K562 (cell line): Measurements from ENCODE around the gene CHSY1. TPM values are rescaled to one million over a fixed set of nuclear protein-coding genes. Genes with fewer than 3 reads are reported as not detected.

Experiments
- ATAC-seq: fragments of 200-7000 bp; cut with Tn5 transposase; 3 replicates; pipeline ENCODE4 v1.9.1; 2020; ENCODE audit warnings: moderate library complexity
- BruUV-seq: library from RNA; stranded (reverse); fragments of 400-500 nt; replicated peaks from 2 replicates; lab custom pipeline; 2021; lab: Mats Ljungman, UMichigan
- CTCF ChIA-PET: fragments of 300-600 bp; formaldehyde crosslinking; extraction: SDS; loops from one replicate; lab custom pipeline; 2021; ENCODE audit warnings: low intra/inter-chr PET ratio; lab: Yijun Ruan, JAX
- POLR2A ChIA-PET: fragments of 300-600, 350-650 bp; sonication (Branson Sonifier 250); formaldehyde crosslinking; extraction: SDS; loops from one replicate; lab custom pipeline; 2021; ENCODE audit warnings: antibody characterized with exemption, inconsistent platforms; lab: Yijun Ruan, JAX
- DNase-seq, 4 experiments: peaks; one replicate each; pipeline versions ENCODE4 v3.0.0 to v3.0.0-alpha.2; 2011 to 2018; ENCODE audit warnings: low spot score in 3 of 4, mixed read lengths in 3 of 4; ENCODE audit errors: extremely low read depth in 1 of 4
- FAIRE-seq: peaks from 2 replicates; lab custom pipeline; 2011; peaks lifted over from hg19 to GRCh38; lab: Jason Lieb, UNC
- H2AFZ ChIP-seq: 2 replicates; pipeline ENCODE4 v1.6.0; 2011; ENCODE audit warnings: low read depth, low read length, control low read depth, inconsistent platforms
- H3K27ac ChIP-seq: fragments of 200-600 bp; 3 replicates; pipeline ENCODE4 v1.8.0; 2011; ENCODE audit warnings: low read depth, mild to moderate bottlenecking, control low read depth, inconsistent platforms, low read length, moderate library complexity, mixed read lengths; ENCODE audit errors: extremely low read depth
- H3K27me3 ChIP-seq, 2 experiments: fragments of 300-600 bp in 1 of 2; 2 replicates in 1 of 2; 3 replicates in 1 of 2; pipeline versions ENCODE4 v1.6.0 to v1.8.0; 2011; ENCODE audit warnings: inconsistent platforms in 2 of 2, low read length in 2 of 2, mild to moderate bottlenecking in 1 of 2, mixed read lengths in 1 of 2, moderate library complexity in 1 of 2; ENCODE audit not compliant: control insufficient read depth in 2 of 2, insufficient read depth in 2 of 2
- H3K36me3 ChIP-seq: fragments of 300-600 bp; 3 replicates; pipeline ENCODE4 v1.8.0; 2011; ENCODE audit warnings: mild to moderate bottlenecking, low read length, inconsistent platforms; ENCODE audit not compliant: control insufficient read depth, insufficient read depth
- H3K4me1 ChIP-seq, 2 experiments: fragments of 200-600 bp in 1 of 2; replicated peaks in 1 of 2; 2 replicates in 1 of 2; 3 replicates in 1 of 2; pipeline versions ENCODE4 v1.5.1 to v1.8.0; 2011; ENCODE audit warnings: inconsistent platforms in 2 of 2, low read length in 2 of 2, mild to moderate bottlenecking in 1 of 2, mixed read lengths in 1 of 2, moderate library complexity in 1 of 2; ENCODE audit not compliant: control insufficient read depth in 2 of 2, insufficient read depth in 2 of 2
- H3K4me2 ChIP-seq: 2 replicates; pipeline ENCODE4 v1.6.1; 2011; ENCODE audit warnings: low read length, control low read depth, inconsistent platforms, mixed read lengths; ENCODE audit not compliant: insufficient read depth
- H3K4me3 ChIP-seq: fragments of 200-600 bp; sonication (generic), shearing (Covaris generic); 2 replicates; pipeline ENCODE4 v1.5.1; 2016; ENCODE audit warnings: control low read depth, inconsistent platforms
- H3K79me2 ChIP-seq: fragments of 200-600 bp; 3 replicates; pipeline ENCODE4 v1.8.0; 2011; ENCODE audit warnings: low read length, inconsistent platforms; ENCODE audit not compliant: control insufficient read depth, insufficient read depth
- H3K9ac ChIP-seq, 2 experiments: 2 replicates each; pipeline versions ENCODE4 v1.6.0 to v1.6.1; 2011; ENCODE audit warnings: low read depth in 2 of 2, low read length in 2 of 2, control low read depth in 1 of 2, inconsistent platforms in 1 of 2, mild to moderate bottlenecking in 1 of 2, mixed read lengths in 1 of 2; ENCODE audit not compliant: insufficient read depth in 1 of 2
- H3K9me1 ChIP-seq: one replicate; pipeline ENCODE4 v1.6.0; 2011; ENCODE audit warnings: inconsistent platforms, mild to moderate bottlenecking, low read length, moderate library complexity; ENCODE audit not compliant: control insufficient read depth, insufficient read depth
- H3K9me3 ChIP-seq: replicated peaks from 2 replicates; pipeline ENCODE4 v1.5.1; 2011; ENCODE audit warnings: low read depth, low read length, inconsistent platforms; ENCODE audit not compliant: control insufficient read depth, insufficient read depth
- H4K20me1 ChIP-seq: replicated peaks from 2 replicates; pipeline ENCODE4 v1.6.1; 2011; ENCODE audit warnings: low read length, inconsistent platforms, mixed read lengths; ENCODE audit not compliant: control insufficient read depth, insufficient read depth
- CBX2 ChIP-seq: fragments of 200-600 bp; sonication (generic); IDR thresholded peaks from one replicate; pipeline ENCODE4 v1.6.1; 2012; ENCODE audit warnings: mild to moderate bottlenecking, low read length, inconsistent platforms; ENCODE audit not compliant: insufficient read depth, poor library complexity, severe bottlenecking
- FOXA3 ChIP-seq, 2 experiments: fragments of 450-650 bp in 1 of 2; sonication (generic) in 1 of 2; formaldehyde crosslinking; IDR thresholded peaks in 1 of 2; conservative IDR thresholded peaks in 1 of 2; 2 replicates each; pipeline versions ENCODE4 v1.4.0 to v1.8.0; 2020 to 2022; ENCODE audit warnings: mild to moderate bottlenecking in 2 of 2, missing genetic modification reagents in 1 of 2
- GTF2F1 ChIP-seq: IDR thresholded peaks from 2 replicates; pipeline ENCODE4 v1.6.1; 2011; ENCODE audit warnings: low read depth, low read length, improper control_type of control experiment
- HDAC8 ChIP-seq: fragments of 450-650 bp; IDR thresholded peaks from 2 replicates; pipeline ENCODE4 v1.6.1; 2016; ENCODE audit warnings: mild to moderate bottlenecking, missing genetic modification characterization, moderate library complexity, missing compliant biosample characterization
- LCOR ChIP-seq: sonication (generic); formaldehyde crosslinking; IDR thresholded peaks from 2 replicates; pipeline ENCODE4 v1.8.0; 2022; ENCODE audit warnings: mild to moderate bottlenecking, missing genetic modification reagents
- MEIS2 ChIP-seq: fragments of 450-650 bp; IDR thresholded peaks from 2 replicates; pipeline ENCODE4 v1.6.1; 2014; ENCODE audit warnings: mild to moderate bottlenecking; ENCODE audit not compliant: partially characterized antibody
- THAP7 ChIP-seq: fragments of 250-450 bp; sonication (Bioruptor Pico); IDR thresholded peaks from 2 replicates; pipeline ENCODE4 v1.5.0; 2021
- TRIM28 ChIP-seq: fragments of 450-650 bp; IDR thresholded peaks from 2 replicates; pipeline ENCODE4 v1.6.1; 2017
- ZFP1 ChIP-seq: fragments of 450-650 bp; formaldehyde crosslinking; IDR thresholded peaks from 2 replicates; pipeline ENCODE4 v1.4.0; 2020; ENCODE audit warnings: mild to moderate bottlenecking, mixed read lengths
- ZNF609 ChIP-seq: sonication (generic); formaldehyde crosslinking; IDR thresholded peaks from 2 replicates; pipeline ENCODE4 v1.8.1; 2023; ENCODE audit warnings: missing genetic modification reagents, mild to moderate bottlenecking, borderline replicate concordance
- WGBS: fragments of 100-300 bp; shearing (Covaris generic); methylation state at CpG from one replicate; pipeline ENCODE4 v1.1.6; 2016; ENCODE audit warnings: low coverage, mixed read lengths; ENCODE audit not compliant: insufficient coverage; ENCODE audit errors: missing lambda C conversion rate; 5-methylcytosine and 5-hydroxymethylcytosine counted together
- in situ Hi-C: fragments of 300-500 bp; cut with MboI; formaldehyde crosslinking; loops from 4 replicates; pipeline ENCODE4 v1.15.0; 2018; ENCODE audit warnings: inconsistent platforms, mixed read lengths
- intact Hi-C: fragments of 100-400 bp; cut with micrococcal nuclease; formaldehyde crosslinking; loops from 2 replicates; pipeline ENCODE4 v1.14.2; 2022
- polyA plus RNA-seq, 8 experiments: library from polyadenylated mRNA; depleted of rRNA in 4 of 8; stranded (reverse) in 5 of 8; unstranded in 3 of 8; fragments of >200 nt; fragmentation: Nextera tagmentation in 2 of 8; fragmentation: Illumina TruSeq in 1 of 8; extraction: Ambion mirVana in 2 of 8; extraction: Trizol in 1 of 8; gene quantifications; 2 replicates each; pipeline versions ENCODE4 v1.2.1 to v1.2.3, GENCODE V29; 2011 to 2014; ENCODE audit warnings: inconsistent platforms in 1 of 8, missing spikeins in 1 of 8
- total RNA-seq, 7 experiments: library from RNA; depleted of rRNA in 6 of 7; stranded (reverse); fragments of >200 nt in 6 of 7; fragmentation: Illumina TruSeq in 2 of 7; extraction: Trizol in 2 of 7; gene quantifications; 2 replicates each; pipeline versions ENCODE4 v1.2.1 to v1.2.3, GENCODE V29; 2011 to 2021; ENCODE audit warnings: low replicate concordance in 1 of 7

Gene CHSY1
- total and polyA plus RNA-seq, 9 of the 15 experiments (the other 6 are each of a cell fraction or from before 2014, with no cell fraction given): 7.0 to 16.4 (median 13.4) TPM

GRCh38 chr15:101177866-101178265, 74.0 kb downstream of the CHSY1 start:
- H3K36me3 ChIP-seq: peaks cover 16% of the 10 kb centered on the region; the same call in 1 of the 3 replicates
- H3K79me2 ChIP-seq: peaks cover 2% of the 10 kb centered on the region; the same call in 1 of the 3 replicates
- no peak overlapping the region for H3K4me2 ChIP-seq
- in situ Hi-C loops: no loop called here
- no peak overlapping the region for H3K4me3 ChIP-seq
- FAIRE-seq: peak; percentile 11
- CTCF ChIA-PET: no interaction called here
- H3K27ac ChIP-seq: no peak overlapping the region
- H3K4me1 ChIP-seq: peaks cover 0 to 11% of the 10 kb centered on the region in 2 experiments; a peak in 3 of 5 replicates
- no peak overlapping the region for H3K9ac ChIP-seq
- no peak for TF ChIP-seq THAP7 (CRISPR knock-in tag)
- TF ChIP-seq MEIS2: peak; percentile 13
- TF ChIP-seq, all 486 proteins: peak for 1
- POLR2A ChIA-PET: interaction anchor here (1.6 kb wide), 1 partner anchor 9 kb away, joined by 6 read pairs; no protein-coding TSS in a partner anchor
- Histone ChIP-seq H3K9me3 (no peaks in the 10 kb centered on the region), H4K20me1 (no peaks in the 10 kb centered on the region), H3K27me3 (no peaks in the 10 kb centered on the region), H2AFZ (no peak overlapping the region), H3K9me1 (no peaks in the 10 kb centered on the region)
- ATAC-seq: no peak
- intact Hi-C loops: no loop called here
- DNase-seq: no peak
- 75% methylated on average over 14 of the region's 14 CpGs for WGBS
- BruUV-seq: no TSS peak

- in situ Hi-C loops (no loop called here), intact Hi-C loops (no loop called here)
- Histone ChIP-seq H3K4me3 (no peak overlapping the region), H3K4me1 (peaks cover 4 to 20% of the 10 kb centered on the region in 2 experiments; a peak in 4 of 5 replicates), H3K79me2 (no peaks in the 10 kb centered on the region), H3K36me3 (peaks cover 16% of the 10 kb centered on the region; the same call in 1 of the 3 replicates), H3K9me1 (no peaks in the 10 kb centered on the region), H3K27me3 (no peaks in the 10 kb centered on the region), H3K4me2 (no peak overlapping the region), H3K9me3 (no peaks in the 10 kb centered on the region), H3K9ac (no peak overlapping the region), H3K27ac (no peak overlapping the region), H2AFZ (no peak overlapping the region), H4K20me1 (no peaks in the 10 kb centered on the region)
- POLR2A ChIA-PET: no interaction called here
- ATAC-seq (no peak), DNase-seq (no peak), FAIRE-seq (no peak)
- TSS peak; percentile 36 for BruUV-seq
- 78% methylated on average over 5 of the region's 5 CpGs for WGBS
- CTCF ChIA-PET: interaction anchor here (0.7 kb wide), 1 partner anchor 1912 kb away, joined by 3 read pairs; no protein-coding TSS in a partner anchor
- TF ChIP-seq HDAC8 (tag) (no peak), TRIM28 (no peak), LCOR (CRISPR knock-in tag) (no peak), GTF2F1 (no peak), ZNF609 (no peak), FOXA3 (CRISPR knock-in tag; conservative IDR thresholded peaks at IDR 0.05 in 1 of 2, IDR thresholded peaks at IDR 0.05 in 1 of 2) (no peak), ZFP1 (CRISPR knock-in tag) (no peak), CBX2 (no peak)
Measured at GRCh38 chr15:101176625-101177024, 75.2 kb downstream of the CHSY1 start.
